ENCODE data around the gene PHACTR4. TPM values are rescaled to one million over a fixed set of nuclear protein-coding genes. Genes with fewer than 3 reads are reported as not detected.
A peak's percentile ranks its signal among the peaks of the same experiment; 100 is the strongest.
"Not testable (repeated sequence)": the region's sequence is repeated elsewhere in the genome, so short reads cannot be mapped to it uniquely, and the experiment has no call there.

PHACTR4 gene
- total RNA-seq, 2 experiments from 2014 or later, result 23.0 to 30.1 TPM

- CTCF ChIA-PET, result interaction anchor here (1.1 to 1.6 kb wide), 2 partner anchors 68 to 134 kb away, joined by 3 read pairs; no protein-coding TSS in a partner anchor
- Mint-ChIP-seq H3K4me3 (peak overlapping the region; percentile 98), H3K27ac (peak overlapping the region; percentile 99), H3K4me1 (peaks cover 33% of the 10 kb centered on the region), H3K27me3 (peaks cover 1% of the 10 kb centered on the region), H3K36me3 (ENCODE audit: low read depth) (peaks cover 78% of the 10 kb centered on the region), H3K9me3 (ENCODE audit: low read depth) (no peaks in the 10 kb centered on the region)
- ATAC-seq, result peak; percentile 16
- POLR2A ChIA-PET, result interaction anchor here (0.6 to 6.5 kb wide), 14 partner anchors 8 to 1177 kb away, joined by 3 to 86 read pairs (median 4); partner anchors contain the start of genes MED18, RNU11, TAF12 and TRNAU1AP
- DNase-seq, result peak; percentile 37
- intact Hi-C loops (cut with DNase I, micrococcal nuclease), result no loop called here
Measured at GRCh38 chr1:28510273-28510969, 140.9 kb downstream of the PHACTR4 start.

- peaks cover 33% of the 10 kb centered on the region for H3K4me1 Mint-ChIP-seq
- H3K27ac Mint-ChIP-seq, result peak overlapping the region; percentile 99
- ChIA-PET POLR2A (interaction anchor here (0.6 to 6.5 kb wide), 13 partner anchors 7 to 613 kb away, joined by 3 to 86 read pairs (median 4); partner anchors contain the start of genes RNU11, TAF12 and YTHDF2), CTCF (interaction anchor here (1.6 kb wide), 1 partner anchor 67 kb away, joined by 3 read pairs; no protein-coding TSS in a partner anchor)
- intact Hi-C loops (cut with DNase I, micrococcal nuclease), result no loop called here
- DNase-seq, result no peak
- H3K27me3 Mint-ChIP-seq, result no peaks in the 10 kb centered on the region
- peak; percentile 14 for ATAC-seq
- peak overlapping the region; percentile 98 for H3K4me3 Mint-ChIP-seq
- no peaks in the 10 kb centered on the region for H3K9me3 Mint-ChIP-seq (ENCODE audit: low read depth)
- H3K36me3 Mint-ChIP-seq (ENCODE audit: low read depth), result peaks cover 72% of the 10 kb centered on the region
Measured at GRCh38 chr1:28510970-28511440, 141.5 kb downstream of the PHACTR4 start.

- H3K36me3 Mint-ChIP-seq (ENCODE audit: low read depth), result peaks cover 61% of the 10 kb centered on the region
- peaks cover 36% of the 10 kb centered on the region for H3K4me1 Mint-ChIP-seq
- H3K4me3 Mint-ChIP-seq, result peak overlapping the region; percentile 50
- DNase-seq (peak; percentile 25), ATAC-seq (no peak)
- H3K9me3 Mint-ChIP-seq (ENCODE audit: low read depth), result no peaks in the 10 kb centered on the region
- H3K27me3 Mint-ChIP-seq, result no peaks in the 10 kb centered on the region
- ChIA-PET POLR2A (interaction anchor here (0.6 to 1.2 kb wide), 8 partner anchors 34 to 551 kb away, joined by 3 to 9 read pairs (median 4); partner anchors contain the start of gene TAF12), CTCF (interaction anchor here (0.6 to 1.4 kb wide), 2 partner anchors 69 to 159 kb away, joined by 3 read pairs; no protein-coding TSS in a partner anchor)
- intact Hi-C loops (cut with DNase I, micrococcal nuclease), result no loop called here
- peak overlapping the region; percentile 90 for H3K27ac Mint-ChIP-seq
Measured at GRCh38 chr1:28512058-28512611, 142.6 kb downstream of the PHACTR4 start.

GRCh38 chr1:28514445-28514933 lies 144.9 kb downstream of the PHACTR4 start:
- ATAC-seq; H3K9me3 Mint-ChIP-seq (ENCODE audit: low read depth); H3K27me3 Mint-ChIP-seq; intact Hi-C loops (cut with DNase I, micrococcal nuclease); DNase-seq; CTCF ChIA-PET: not testable (repeated sequence)
- peaks cover 42% of the 10 kb centered on the region for H3K4me1 Mint-ChIP-seq
- POLR2A ChIA-PET, result interaction anchor here (0.7 kb wide), 2 partner anchors 175 to 303 kb away, joined by 3 read pairs; no protein-coding TSS in a partner anchor
- H3K27ac Mint-ChIP-seq, result peak overlapping the region; percentile 63
- peak overlapping the region; percentile 29 for H3K4me3 Mint-ChIP-seq
- H3K36me3 Mint-ChIP-seq (ENCODE audit: low read depth), result peaks cover 42% of the 10 kb centered on the region

- Mint-ChIP-seq H3K27me3 (no peaks in the 10 kb centered on the region), H3K4me1 (peaks cover 34% of the 10 kb centered on the region), H3K9me3 (ENCODE audit: low read depth) (no peaks in the 10 kb centered on the region), H3K27ac (peak overlapping the region; percentile 73), H3K36me3 (ENCODE audit: low read depth) (peaks cover 37% of the 10 kb centered on the region), H3K4me3 (no peak overlapping the region)
- intact Hi-C loops (cut with DNase I, micrococcal nuclease), result loop anchor here in 1 of 2 experiments (5.0 kb wide), 1 partner anchor 221 kb away; the partner anchor contains the start of gene YTHDF2
- DNase-seq (no peak), ATAC-seq (no peak)
- POLR2A ChIA-PET, result interaction anchor here (0.6 to 1.7 kb wide), 5 partner anchors 20 to 132 kb away, joined by 3 to 22 read pairs (median 5); partner anchors contain the start of genes RNU11 and TRNAU1AP
- CTCF ChIA-PET, result interaction anchor here (0.6 to 1.7 kb wide), 4 partner anchors 87 to 360 kb away, joined by 3 to 5 read pairs (median 4); no protein-coding TSS in a partner anchor
Measured at GRCh38 chr1:28516518-28516956, 147.0 kb downstream of the PHACTR4 start.

- H3K4me1 Mint-ChIP-seq, result peaks cover 35% of the 10 kb centered on the region
- peak; percentile 13 for ATAC-seq
- intact Hi-C loops (cut with DNase I, micrococcal nuclease), result loop anchor here in 1 of 2 experiments (5.0 kb wide), 1 partner anchor 220 kb away; the partner anchor contains the start of gene YTHDF2
- peak overlapping the region; percentile 77 for H3K4me3 Mint-ChIP-seq
- peaks cover 38% of the 10 kb centered on the region for H3K36me3 Mint-ChIP-seq (ENCODE audit: low read depth)
- peak overlapping the region; percentile 67 for H3K27ac Mint-ChIP-seq
- CTCF ChIA-PET, result interaction anchor here (0.9 kb wide), 3 partner anchors 12 to 269 kb away, joined by 3 to 4 read pairs (median 3); partner anchors contain the start of gene RCC1
- DNase-seq, result peak; percentile 31
- POLR2A ChIA-PET, result interaction anchor here (2.4 kb wide), 1 partner anchor 131 kb away, joined by 7 read pairs; the partner anchor contains the start of gene RNU11
- H3K9me3 Mint-ChIP-seq (ENCODE audit: low read depth), result no peaks in the 10 kb centered on the region
- no peaks in the 10 kb centered on the region for H3K27me3 Mint-ChIP-seq
Measured at GRCh38 chr1:28517649-28517999, 148.1 kb downstream of the PHACTR4 start.

GRCh38 chr1:28518000-28518744 lies 148.6 kb downstream of the PHACTR4 start:
- intact Hi-C loops (cut with DNase I, micrococcal nuclease), result loop anchor here (1.0 to 5.0 kb wide), 14 partner anchors 13 to 544 kb away; partner anchors contain the start of genes TAF12 (in 2 of the 2), YTHDF2 (in 2 of the 2) and TRNAU1AP (in 1 of the 2)
- Mint-ChIP-seq H3K27me3 (no peaks in the 10 kb centered on the region), H3K4me1 (peaks cover 34% of the 10 kb centered on the region), H3K9me3 (ENCODE audit: low read depth) (no peaks in the 10 kb centered on the region), H3K27ac (peak overlapping the region; percentile 83), H3K4me3 (peak overlapping the region; percentile 77), H3K36me3 (ENCODE audit: low read depth) (peaks cover 37% of the 10 kb centered on the region)
- peak; percentile 95 for DNase-seq
- ChIA-PET POLR2A (interaction anchor here (0.5 to 2.4 kb wide), 7 partner anchors 8 to 130 kb away, joined by 3 to 7 read pairs (median 5); partner anchors contain the start of genes RCC1 and RNU11), CTCF (interaction anchor here (0.6 to 0.9 kb wide), 2 partner anchors 66 to 89 kb away, joined by 3 to 4 read pairs; no protein-coding TSS in a partner anchor)
- peak; percentile 66 for ATAC-seq

- Mint-ChIP-seq H3K4me1 (peaks cover 34% of the 10 kb centered on the region), H3K9me3 (ENCODE audit: low read depth) (no peaks in the 10 kb centered on the region), H3K27me3 (no peaks in the 10 kb centered on the region), H3K4me3 (peak overlapping the region; percentile 77), H3K27ac (peak overlapping the region; percentile 83), H3K36me3 (ENCODE audit: low read depth) (peaks cover 37% of the 10 kb centered on the region)
- ChIA-PET CTCF (interaction anchor here (0.6 to 0.9 kb wide), 3 partner anchors 65 to 662 kb away, joined by 3 to 4 read pairs (median 4); no protein-coding TSS in a partner anchor), POLR2A (interaction anchor here (0.7 to 2.4 kb wide), 7 partner anchors 9 to 751 kb away, joined by 3 to 7 read pairs (median 5); partner anchors contain the start of genes RCC1 and RNU11)
- DNase-seq (peak; percentile 79), ATAC-seq (peak; percentile 59)
- intact Hi-C loops (cut with DNase I, micrococcal nuclease), result loop anchor here (1.0 to 5.0 kb wide), 14 partner anchors 14 to 543 kb away; partner anchors contain the start of genes TAF12 (in 2 of the 2), YTHDF2 (in 2 of the 2) and TRNAU1AP (in 1 of the 2)
Measured at GRCh38 chr1:28518745-28519341, 149.3 kb downstream of the PHACTR4 start.

GRCh38 chr1:28519946-28520725 lies 150.6 kb downstream of the PHACTR4 start:
- DNase-seq, result no peak
- H3K27me3 Mint-ChIP-seq, result no peaks in the 10 kb centered on the region
- intact Hi-C loops (cut with DNase I, micrococcal nuclease), result loop anchor here in 1 of 2 experiments (2.0 to 5.0 kb wide), 4 partner anchors 61 to 217 kb away; partner anchors contain the start of genes TAF12 and YTHDF2
- H3K27ac Mint-ChIP-seq, result no peak overlapping the region
- ChIA-PET POLR2A (interaction anchor here (0.5 to 1.1 kb wide), 5 partner anchors 31 to 150 kb away, joined by 3 to 8 read pairs (median 3); no protein-coding TSS in a partner anchor), CTCF (interaction anchor here (0.7 to 1.0 kb wide), 2 partner anchors 62 to 357 kb away, joined by 4 read pairs; no protein-coding TSS in a partner anchor)
- H3K4me1 Mint-ChIP-seq, result peaks cover 34% of the 10 kb centered on the region
- ATAC-seq, result no peak
- peak overlapping the region; percentile 46 for H3K4me3 Mint-ChIP-seq
- no peaks in the 10 kb centered on the region for H3K9me3 Mint-ChIP-seq (ENCODE audit: low read depth)
- peaks cover 42% of the 10 kb centered on the region for H3K36me3 Mint-ChIP-seq (ENCODE audit: low read depth)

All from activated CD4-positive, alpha-beta T cell treated with anti-CD3 and anti-CD28 coated beads for 36 hours (primary cell).